CD1c-positive myeloid dendritic cell (primary cell): ENCODE measurements around the gene VDAC1.
"Not testable (repeated sequence)": the region's sequence is repeated elsewhere in the genome, so short reads cannot be mapped to it uniquely, and the experiment has no call there.

Source experiments
- DNase-seq: peaks from one replicate; pipeline ENCODE4 v3.0.0-alpha.2; 2016; ENCODE audit errors: extremely low spot score

VDAC1 gene

GRCh38 chr5:133967698-133968203 is 37.0 kb downstream of the VDAC1 start:
- DNase-seq, result no peak

GRCh38 chr5:133967124-133967523 is 37.7 kb downstream of the VDAC1 start:
- DNase-seq, result no peak

- no peak for DNase-seq
Measured at GRCh38 chr5:133966090-133966489, 38.7 kb downstream of the VDAC1 start.

GRCh38 chr5:133963493-133964128 is 41.2 kb downstream of the VDAC1 start:
- DNase-seq, result no peak

- DNase-seq, result no peak
Measured at GRCh38 chr5:133962801-133963476, 41.8 kb downstream of the VDAC1 start.

- DNase-seq, result no peak
Measured at GRCh38 chr5:133962131-133962530, 42.6 kb downstream of the VDAC1 start.

GRCh38 chr5:133959643-133960042 is 45.1 kb downstream of the VDAC1 start:
- DNase-seq, result no peak

GRCh38 chr5:133957591-133957990 is 47.2 kb downstream of the VDAC1 start:
- peak; percentile 16 for DNase-seq

GRCh38 chr5:133957080-133957479 is 47.7 kb downstream of the VDAC1 start:
- no peak for DNase-seq

- DNase-seq, result not testable (repeated sequence)
Measured at GRCh38 chr5:133956196-133956595, 48.6 kb downstream of the VDAC1 start.

GRCh38 chr5:133953568-133954145 is 51.1 kb downstream of the VDAC1 start:
- DNase-seq, result no peak

- no peak for DNase-seq
Measured at GRCh38 chr5:133952729-133953567, 51.8 kb downstream of the VDAC1 start.

- DNase-seq, result no peak
Measured at GRCh38 chr5:133950821-133951612, 53.8 kb downstream of the VDAC1 start.

- DNase-seq, result no peak
Measured at GRCh38 chr5:133948721-133949120, 56.1 kb downstream of the VDAC1 start.

GRCh38 chr5:133947431-133947841 is 57.3 kb downstream of the VDAC1 start:
- DNase-seq, result no peak

GRCh38 chr5:133945568-133945967 is 59.2 kb downstream of the VDAC1 start:
- DNase-seq, result no peak

- peak; percentile 68 for DNase-seq
Measured at GRCh38 chr5:133944263-133945185, 60.3 kb downstream of the VDAC1 start.

- DNase-seq, result no peak
Measured at GRCh38 chr5:133943475-133943817, 61.3 kb downstream of the VDAC1 start.

- no peak for DNase-seq
Measured at GRCh38 chr5:133942614-133943474, 61.9 kb downstream of the VDAC1 start.
